ENCODE data around the gene VIPR1.

- TF ChIP-seq CTCF (IDR thresholded peaks at IDR 0.05; ENCODE audit: low read depth, low read length) (no peak), EZH2phosphoT487 (IDR thresholded peaks at IDR 0.05; ENCODE audit: low read depth) (no peak)
These were observed 67.2 kb downstream of the VIPR1 start for GRCh38 chr3:42569593-42570142.
